GM18505 (cell line): ENCODE results near the gene TMTC2.
"Not testable (repeated sequence)": the region's sequence is repeated elsewhere in the genome, so short reads cannot be mapped to it uniquely, and the experiment has no call there.

Experiments used
- ATAC-seq: cut with Tn5 transposase; IDR thresholded peaks from one replicate; pipeline ENCODE4 v1.9.1; 2021; ENCODE audit not compliant: unreplicated experiment
- POLR2A ChIP-seq: IDR thresholded peaks from 4 replicates; pipeline ENCODE4 v1.6.1; 2011; ENCODE audit warnings: borderline replicate concordance; ENCODE audit not compliant: insufficient read depth, insufficient read length; ENCODE audit errors: extremely low read depth

The TMTC2 gene

DNA sequence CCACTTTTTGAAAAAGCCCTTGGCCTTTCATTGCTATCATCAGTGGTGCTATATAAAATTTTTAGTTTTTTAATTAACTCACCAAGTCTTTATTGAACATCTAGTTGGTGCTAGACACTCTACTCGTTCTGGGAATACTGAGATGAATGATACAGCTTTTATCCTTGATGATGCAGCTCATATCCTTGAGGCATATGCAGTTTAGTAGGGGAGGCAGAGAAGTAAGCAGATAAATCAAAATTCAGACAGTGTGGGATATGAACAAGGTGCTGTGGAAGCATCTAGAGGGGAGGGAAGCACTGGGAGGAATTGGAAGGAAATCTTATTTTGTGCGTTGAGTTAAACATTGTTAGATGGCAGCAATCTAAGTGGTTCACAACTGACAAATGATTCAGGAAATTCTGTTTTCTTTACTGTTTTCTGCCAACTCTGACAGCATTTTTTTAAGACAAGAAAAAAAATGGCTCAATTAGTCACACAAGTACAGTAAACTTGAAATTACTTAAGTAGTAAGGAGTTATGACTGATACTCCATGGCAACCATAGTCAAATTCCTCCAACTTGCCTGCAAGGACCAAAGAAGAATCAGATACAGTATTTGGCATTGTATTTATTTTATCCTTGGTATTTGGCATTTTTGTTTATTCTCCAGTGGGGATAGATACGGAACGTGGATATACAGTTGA is 119.2 kb downstream of the TMTC2 start:
- ATAC-seq: no peak

GRCh38 chr12:82807132-82807737 is 120.5 kb downstream of the TMTC2 start:
- TF ChIP-seq POLR2A: no peak
- ATAC-seq: no peak

More for the DNA sequence above, 119.2 kb downstream of the TMTC2 start:
- no peak for TF ChIP-seq POLR2A

- no peak for ATAC-seq
- no peak for TF ChIP-seq POLR2A
Observed at GRCh38 chr12:82810568-82810967, 123.9 kb downstream of the TMTC2 start.

GRCh38 chr12:82817368-82817767 is 130.7 kb downstream of the TMTC2 start:
- TF ChIP-seq POLR2A: no peak
- ATAC-seq: no peak

DNA sequence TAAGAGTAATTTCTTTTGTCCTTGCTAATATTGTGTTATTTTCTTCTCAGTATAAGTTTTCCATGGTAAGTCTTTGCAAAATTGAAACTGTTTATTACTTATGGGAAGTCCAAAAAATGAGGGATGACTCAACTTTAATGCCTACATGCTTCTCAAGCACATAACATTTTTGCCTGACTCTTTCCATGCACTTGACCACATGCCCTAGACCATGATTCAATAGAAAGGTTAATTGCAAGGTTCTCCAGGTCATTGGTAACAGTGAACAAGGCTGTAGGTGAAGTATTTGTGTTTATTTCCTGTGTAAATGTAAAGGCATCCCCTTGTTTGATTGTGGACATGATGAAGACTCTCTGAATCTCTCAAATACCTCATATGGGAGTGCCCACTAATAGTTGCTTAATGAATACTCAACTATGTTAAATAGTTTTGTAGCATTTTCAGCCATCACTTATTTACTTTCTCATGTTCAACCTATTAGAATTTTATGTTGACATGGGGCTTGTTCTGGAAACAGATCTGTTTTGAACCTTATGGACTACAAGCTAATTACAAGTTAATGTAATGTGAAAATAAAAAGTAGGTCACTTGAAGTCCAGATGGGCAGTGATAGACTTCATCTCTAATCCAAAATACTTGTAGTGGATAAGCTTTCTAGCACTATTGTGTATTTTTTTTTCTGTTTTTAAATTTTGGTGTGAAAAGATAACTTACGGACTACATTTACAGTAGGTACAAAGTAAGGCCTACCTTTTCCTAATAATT is 131.7 kb downstream of the TMTC2 start:
- TF ChIP-seq POLR2A: no peak
- ATAC-seq: no peak

DNA sequence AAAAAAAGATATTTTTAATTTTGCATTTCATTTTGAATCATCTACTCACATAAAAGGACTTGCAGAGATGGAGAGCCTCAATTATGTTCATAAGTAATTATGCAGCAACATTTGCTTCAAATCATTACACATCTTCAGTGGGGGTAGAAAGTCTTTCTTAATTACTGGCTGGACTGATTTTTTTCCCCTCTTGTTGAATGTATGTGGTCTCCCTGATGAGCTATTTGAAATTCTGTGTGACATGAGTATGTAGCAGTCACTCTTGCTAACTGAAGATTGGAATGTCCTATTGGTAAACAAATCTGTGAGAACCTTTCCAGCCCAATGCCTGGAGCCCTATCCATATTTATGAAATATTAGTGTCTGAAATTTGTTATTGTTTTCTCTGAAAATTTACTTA is 139.8 kb downstream of the TMTC2 start:
- no peak for ATAC-seq
- TF ChIP-seq POLR2A: no peak

GRCh38 chr12:82832096-82832495 is 145.4 kb downstream of the TMTC2 start:
- no peak for TF ChIP-seq POLR2A

GRCh38 chr12:82832981-82833380 is 146.3 kb downstream of the TMTC2 start:
- no peak for ATAC-seq
- no peak for TF ChIP-seq POLR2A

More at GRCh38 chr12:82832096-82832495, 145.4 kb downstream of the TMTC2 start:
- ATAC-seq: no peak

- no peak for ATAC-seq
- TF ChIP-seq POLR2A: no peak
Observed at GRCh38 chr12:82833481-82833880, 146.8 kb downstream of the TMTC2 start.

DNA sequence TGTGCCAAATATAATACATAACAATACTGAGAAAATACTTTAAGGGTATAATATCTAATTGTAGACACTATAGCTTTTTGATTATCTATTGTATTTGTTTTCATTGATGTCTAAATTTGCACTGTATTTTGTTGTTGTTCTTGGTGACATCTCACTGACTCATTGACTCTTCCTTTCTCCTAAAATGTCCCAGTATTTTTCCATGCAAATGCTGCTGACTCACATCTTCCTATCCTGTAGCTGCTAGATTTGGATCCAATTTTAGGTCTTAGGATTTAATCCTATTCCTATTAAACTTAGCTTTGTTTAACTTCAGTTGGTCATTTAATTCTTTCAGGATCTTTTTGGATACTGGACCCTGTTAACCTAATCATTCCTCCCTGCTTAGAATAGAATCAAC is 148.5 kb downstream of the TMTC2 start:
- TF ChIP-seq POLR2A: no peak
- no peak for ATAC-seq

GRCh38 chr12:82838131-82838551 is 151.4 kb downstream of the TMTC2 start:
- TF ChIP-seq POLR2A: no peak

GRCh38 chr12:82838827-82839226 is 152.1 kb downstream of the TMTC2 start:
- ATAC-seq: no peak

More at GRCh38 chr12:82838131-82838551, 151.4 kb downstream of the TMTC2 start:
- ATAC-seq: no peak

DNA sequence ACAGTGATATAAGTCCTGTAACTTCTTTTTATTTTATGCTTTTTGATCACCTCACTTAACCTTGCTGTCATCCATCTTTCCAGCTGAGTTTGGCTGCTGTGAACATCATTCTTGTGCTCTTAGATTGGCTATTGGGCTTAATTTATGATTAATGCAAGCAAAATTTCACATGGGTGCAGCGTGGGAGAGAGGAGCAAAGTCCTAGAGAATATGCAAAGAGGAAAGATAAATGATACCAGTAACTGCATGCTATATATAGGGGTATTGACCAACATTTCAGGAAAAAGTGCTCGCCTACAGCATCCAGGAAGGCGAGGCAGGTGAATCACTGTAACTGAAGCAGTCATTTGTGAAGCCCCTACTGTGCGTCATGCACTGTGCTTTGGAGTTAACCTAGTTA is 153.1 kb downstream of the TMTC2 start:
- TF ChIP-seq POLR2A: no peak
- no peak for ATAC-seq

More at GRCh38 chr12:82838827-82839226, 152.1 kb downstream of the TMTC2 start:
- TF ChIP-seq POLR2A: no peak

DNA sequence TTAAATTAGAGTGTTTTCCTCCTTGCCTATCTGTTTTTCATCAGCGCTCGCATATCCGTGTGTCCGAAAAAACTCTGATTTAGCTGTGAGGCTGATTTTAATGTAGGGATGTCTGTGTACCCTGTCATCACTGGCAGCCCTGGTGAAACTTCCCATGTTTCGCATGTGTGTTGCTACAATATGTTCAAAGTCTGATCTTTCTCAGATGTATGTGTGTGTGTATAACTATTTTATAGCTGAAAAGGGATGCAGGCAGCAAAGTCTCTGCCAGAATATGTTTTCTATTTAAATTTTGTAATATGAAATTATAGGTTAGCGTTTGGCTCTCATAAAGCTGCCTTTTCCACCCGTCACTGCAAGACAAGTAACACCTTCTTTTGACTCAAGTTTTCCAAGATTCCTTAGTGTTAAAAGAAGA is 154.8 kb downstream of the TMTC2 start:
- ATAC-seq: no peak
- TF ChIP-seq POLR2A: no peak

DNA sequence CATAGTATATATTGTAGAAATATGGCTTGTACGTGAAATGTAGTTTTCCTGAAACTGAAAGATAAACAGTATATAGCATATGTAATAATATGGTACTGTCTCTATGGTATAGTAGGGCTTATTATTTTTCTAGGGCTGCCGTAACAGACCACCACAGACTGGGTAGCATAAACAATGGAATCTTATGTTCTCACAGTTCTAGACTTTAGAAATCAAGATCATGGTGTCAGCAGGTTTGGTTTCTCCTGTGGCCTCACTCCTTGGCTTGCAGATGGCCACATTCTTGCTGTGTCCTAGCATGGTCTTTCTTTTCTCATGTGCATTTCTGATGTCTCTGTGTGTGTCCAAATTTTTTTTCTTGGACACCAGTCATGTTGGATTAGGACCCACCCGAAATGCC is 155.8 kb downstream of the TMTC2 start:
- no peak for ATAC-seq
- no peak for TF ChIP-seq POLR2A

- not testable (repeated sequence) for ATAC-seq
Observed at GRCh38 chr12:82845076-82845475, 158.4 kb downstream of the TMTC2 start.
